NT2/D1 (cell line): ENCODE data around the gene BRPF3.

Source experiments
- DNase-seq: peaks from one replicate; pipeline ENCODE4 v3.0.0-alpha.2; 2011; ENCODE audit warnings: low read depth, low spot score
- H3K27me3 ChIP-seq: 2 replicates; pipeline ENCODE4 v1.6.0; 2011; ENCODE audit warnings: mild to moderate bottlenecking; ENCODE audit not compliant: insufficient read length, insufficient read depth
- H3K36me3 ChIP-seq: 2 replicates; pipeline ENCODE4 v1.6.1; 2011; ENCODE audit warnings: mild to moderate bottlenecking, low read length, mixed read lengths; ENCODE audit not compliant: insufficient read depth, insufficient read length
- H3K4me1 ChIP-seq: 2 replicates; pipeline ENCODE4 v1.5.1; 2011; ENCODE audit not compliant: insufficient read depth, insufficient read length
- H3K4me3 ChIP-seq: 2 replicates; pipeline ENCODE4 v1.5.1; 2011; ENCODE audit warnings: low read depth; ENCODE audit not compliant: insufficient read length
- H3K9ac ChIP-seq: 2 replicates; pipeline ENCODE4 v1.6.0; 2011; ENCODE audit warnings: low read depth; ENCODE audit not compliant: insufficient read length
- H3K9me3 ChIP-seq: 2 replicates; pipeline ENCODE4 v1.5.1; 2011; ENCODE audit warnings: mild to moderate bottlenecking, low read length; ENCODE audit not compliant: insufficient read depth
- SUZ12 ChIP-seq: IDR thresholded peaks from 2 replicates; pipeline ENCODE4 v1.6.1; 2011; ENCODE audit not compliant: insufficient read length, insufficient read depth; ENCODE audit errors: extremely low read depth
- YY1 ChIP-seq: IDR thresholded peaks from 2 replicates; pipeline ENCODE4 v1.6.1; 2011; ENCODE audit not compliant: insufficient read length, insufficient read depth
- ZNF274 ChIP-seq: IDR thresholded peaks from 2 replicates; pipeline ENCODE4 v1.6.1; 2011; ENCODE audit warnings: mild to moderate bottlenecking, low read depth, low read length

BRPF3 gene

GRCh38 chr6:36273067-36273466, 76.5 kb downstream of the BRPF3 start:
- peaks cover 2% of the 10 kb centered on the region for H3K4me1 ChIP-seq
- H3K9ac ChIP-seq, result no peak overlapping the region
- H3K9me3 ChIP-seq, result no peaks in the 10 kb centered on the region
- no peak for DNase-seq
- no peaks in the 10 kb centered on the region for H3K27me3 ChIP-seq
- TF ChIP-seq ZNF274 (no peak), YY1 (no peak), SUZ12 (no peak)
- H3K36me3 ChIP-seq, result no peaks in the 10 kb centered on the region
- H3K4me3 ChIP-seq, result no peak overlapping the region

- H3K27me3 ChIP-seq, result no peaks in the 10 kb centered on the region
- TF ChIP-seq SUZ12 (no peak), YY1 (no peak), ZNF274 (no peak)
- no peak for DNase-seq
- no peak overlapping the region for H3K4me3 ChIP-seq
- H3K9me3 ChIP-seq, result no peaks in the 10 kb centered on the region
- H3K9ac ChIP-seq, result no peak overlapping the region
- H3K36me3 ChIP-seq, result no peaks in the 10 kb centered on the region
- H3K4me1 ChIP-seq, result peaks cover 2% of the 10 kb centered on the region
Observed at GRCh38 chr6:36273802-36274514, 77.4 kb downstream of the BRPF3 start.

DNA sequence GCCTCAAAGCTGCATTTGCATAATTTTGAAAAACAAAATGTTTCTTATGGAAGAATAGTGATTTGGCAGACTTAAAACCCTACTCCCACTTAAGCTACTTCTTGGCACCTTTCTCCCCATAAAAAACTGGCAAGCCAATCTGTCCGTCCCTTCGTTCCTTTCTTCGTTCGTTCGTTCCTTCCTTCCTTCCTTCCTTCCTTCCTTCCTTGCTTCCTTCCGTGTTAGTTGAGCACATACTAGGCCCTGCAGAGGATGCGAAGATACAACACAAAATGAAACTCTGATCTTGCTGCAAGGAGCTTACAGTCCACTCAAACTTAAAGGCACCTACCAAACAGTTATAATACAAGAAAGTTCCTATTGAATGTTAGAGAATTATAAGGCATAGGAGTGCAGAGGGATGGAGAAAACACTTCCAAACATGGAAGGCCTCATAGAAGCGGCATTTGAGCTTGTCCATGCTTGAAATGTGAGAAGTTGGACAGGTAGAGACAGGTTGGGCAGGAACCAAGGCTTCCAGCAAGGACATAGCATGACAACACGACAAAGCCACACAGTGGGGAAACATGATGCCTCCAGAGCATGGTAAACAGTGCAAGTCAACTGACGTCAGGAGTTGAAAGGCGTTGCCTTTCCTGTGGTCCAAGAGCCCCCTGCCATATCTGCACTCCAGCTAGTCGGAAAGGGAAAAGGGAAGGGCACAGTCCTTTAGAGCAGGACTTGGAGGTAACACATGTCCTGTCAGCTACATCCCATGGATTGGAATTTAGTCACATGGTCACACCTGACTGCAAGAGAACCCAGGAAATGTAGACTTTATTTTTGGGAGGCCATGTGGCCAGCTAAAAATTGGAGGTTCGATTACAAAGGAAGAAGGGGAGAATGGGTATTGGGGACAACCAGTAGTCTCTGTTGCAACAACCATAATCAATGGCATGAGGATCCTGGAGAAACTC, 80.3 kb downstream of the BRPF3 start:
- no peaks in the 10 kb centered on the region for H3K9me3 ChIP-seq
- DNase-seq, result no peak
- H3K4me3 ChIP-seq, result no peak overlapping the region
- H3K36me3 ChIP-seq, result no peaks in the 10 kb centered on the region
- no peaks in the 10 kb centered on the region for H3K27me3 ChIP-seq
- no peak overlapping the region for H3K9ac ChIP-seq
- H3K4me1 ChIP-seq, result no peaks in the 10 kb centered on the region
- TF ChIP-seq SUZ12 (no peak), ZNF274 (no peak), YY1 (no peak)

DNA sequence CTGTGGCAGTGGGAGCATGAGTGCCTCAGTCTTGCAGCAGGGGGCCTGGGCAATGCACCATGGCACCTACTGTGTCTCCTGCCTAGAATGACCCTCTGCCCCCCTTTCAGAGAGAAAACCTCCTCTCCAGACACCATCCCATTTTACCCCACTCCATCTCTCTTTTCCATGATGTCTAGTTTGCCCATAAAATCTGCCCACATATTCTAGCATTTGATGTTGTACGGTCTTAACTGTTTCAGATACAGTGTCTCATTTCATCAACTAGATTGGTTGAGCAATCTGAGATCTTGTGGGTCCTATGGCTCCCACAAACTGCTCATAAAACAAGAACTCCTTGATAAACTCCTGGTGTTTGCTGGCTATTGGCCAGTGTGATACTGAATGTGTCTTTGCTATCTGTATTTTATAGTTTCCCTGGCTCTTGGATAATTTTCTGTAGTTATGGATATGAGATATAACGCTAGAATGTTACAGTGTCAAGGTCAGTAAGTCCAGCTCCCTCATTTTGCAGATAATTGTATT, 81.5 kb downstream of the BRPF3 start:
- no peak for DNase-seq
- no peak for TF ChIP-seq SUZ12
- no peak for TF ChIP-seq ZNF274
- TF ChIP-seq YY1, result no peak
- Histone ChIP-seq H3K9ac (no peak overlapping the region), H3K4me1 (no peaks in the 10 kb centered on the region), H3K27me3 (no peaks in the 10 kb centered on the region), H3K36me3 (no peaks in the 10 kb centered on the region), H3K9me3 (no peaks in the 10 kb centered on the region), H3K4me3 (no peak overlapping the region)

DNA sequence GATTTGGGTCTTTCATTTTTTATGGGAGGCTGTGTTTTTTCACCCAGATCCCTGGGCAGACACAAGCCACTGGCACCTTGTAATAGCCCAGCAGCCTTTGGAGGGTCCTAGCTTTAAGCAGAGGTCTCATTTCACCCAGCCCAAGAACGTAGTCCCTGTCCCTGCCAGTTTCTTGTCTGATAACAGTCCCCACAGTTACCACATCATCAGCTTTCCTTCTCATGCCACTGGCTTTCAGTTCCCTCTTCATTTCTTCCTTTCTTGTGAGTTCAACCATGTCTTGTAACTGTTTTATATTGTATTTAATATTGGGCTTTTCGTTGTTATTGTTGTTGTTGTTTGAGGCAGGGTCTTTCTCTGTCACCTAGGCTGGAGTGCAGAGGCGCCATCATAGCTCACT, 83.9 kb downstream of the BRPF3 start:
- DNase-seq, result no peak
- TF ChIP-seq YY1 (no peak), ZNF274 (no peak), SUZ12 (no peak)
- no peaks in the 10 kb centered on the region for H3K4me1 ChIP-seq
- H3K9me3 ChIP-seq, result no peaks in the 10 kb centered on the region
- H3K9ac ChIP-seq, result no peak overlapping the region
- H3K36me3 ChIP-seq, result no peaks in the 10 kb centered on the region
- H3K27me3 ChIP-seq, result no peaks in the 10 kb centered on the region
- no peak overlapping the region for H3K4me3 ChIP-seq

- Histone ChIP-seq H3K4me3 (no peak overlapping the region), H3K9me3 (no peaks in the 10 kb centered on the region), H3K36me3 (no peaks in the 10 kb centered on the region), H3K9ac (no peak overlapping the region), H3K27me3 (no peaks in the 10 kb centered on the region), H3K4me1 (no peaks in the 10 kb centered on the region)
- no peak for TF ChIP-seq YY1
- no peak for TF ChIP-seq ZNF274
- TF ChIP-seq SUZ12, result no peak
- DNase-seq, result no peak
Observed at GRCh38 chr6:36280983-36281382, 84.4 kb downstream of the BRPF3 start.
